ENCODE results near the gene NEURL1.

DNA sequence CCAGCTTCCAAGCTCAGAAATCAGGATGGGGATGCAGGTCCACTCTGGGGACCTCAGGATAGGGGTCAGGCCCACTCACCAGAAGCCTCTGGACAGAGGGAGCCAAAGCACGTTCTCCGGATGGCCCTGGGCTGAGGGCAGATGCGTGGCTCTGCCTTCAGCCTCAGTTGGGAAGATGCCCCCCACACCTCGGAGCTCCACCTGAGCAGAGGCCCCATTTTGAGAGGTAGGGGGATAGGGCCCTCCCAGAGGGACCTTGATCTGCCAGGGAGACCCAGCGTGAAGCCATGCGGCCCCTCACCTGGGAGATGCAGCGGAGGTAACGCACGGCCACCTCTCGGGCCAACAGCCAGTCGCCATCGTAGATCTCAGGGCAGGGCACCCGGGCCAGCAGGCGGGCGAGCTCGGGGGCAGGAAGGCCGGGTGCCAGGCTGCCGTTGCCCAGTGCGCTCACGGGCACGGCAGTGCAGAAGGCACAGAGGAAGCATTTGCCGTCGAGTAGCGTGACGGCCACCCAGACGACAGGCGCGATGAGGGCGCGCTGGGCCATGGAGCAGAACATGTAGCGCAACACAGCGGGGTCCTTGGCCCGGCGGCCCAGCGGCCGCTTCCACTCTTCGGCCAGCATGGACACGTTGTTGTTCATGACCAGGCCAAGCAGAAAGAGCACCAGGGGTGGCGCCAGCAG, 35.5 kb upstream of the NEURL1 start:
- TF ChIP-seq POLR2AphosphoS5 (IDR thresholded peaks at IDR 0.05; ENCODE audit: low read depth, low read length), result no peak
- TF ChIP-seq, protein P1, sequence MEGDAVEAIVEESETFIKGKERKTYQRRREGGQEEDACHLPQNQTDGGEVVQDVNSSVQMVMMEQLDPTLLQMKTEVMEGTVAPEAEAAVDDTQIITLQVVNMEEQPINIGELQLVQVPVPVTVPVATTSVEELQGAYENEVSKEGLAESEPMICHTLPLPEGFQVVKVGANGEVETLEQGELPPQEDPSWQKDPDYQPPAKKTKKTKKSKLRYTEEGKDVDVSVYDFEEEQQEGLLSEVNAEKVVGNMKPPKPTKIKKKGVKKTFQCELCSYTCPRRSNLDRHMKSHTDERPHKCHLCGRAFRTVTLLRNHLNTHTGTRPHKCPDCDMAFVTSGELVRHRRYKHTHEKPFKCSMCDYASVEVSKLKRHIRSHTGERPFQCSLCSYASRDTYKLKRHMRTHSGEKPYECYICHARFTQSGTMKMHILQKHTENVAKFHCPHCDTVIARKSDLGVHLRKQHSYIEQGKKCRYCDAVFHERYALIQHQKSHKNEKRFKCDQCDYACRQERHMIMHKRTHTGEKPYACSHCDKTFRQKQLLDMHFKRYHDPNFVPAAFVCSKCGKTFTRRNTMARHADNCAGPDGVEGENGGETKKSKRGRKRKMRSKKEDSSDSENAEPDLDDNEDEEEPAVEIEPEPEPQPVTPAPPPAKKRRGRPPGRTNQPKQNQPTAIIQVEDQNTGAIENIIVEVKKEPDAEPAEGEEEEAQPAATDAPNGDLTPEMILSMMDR (IDR thresholded peaks at IDR 0.05), result no peak
